ENCODE results near the gene PLAA.
"Not testable (repeated sequence)": the region's sequence is repeated elsewhere in the genome, so short reads cannot be mapped to it uniquely, and the experiment has no call there.

The PLAA gene

GRCh38 chr9:26928902-26929495 is 18.0 kb downstream of the PLAA start:
- no peak for DNase-seq

GRCh38 chr9:26925609-26926008 is 21.4 kb downstream of the PLAA start:
- no peak for DNase-seq

DNA sequence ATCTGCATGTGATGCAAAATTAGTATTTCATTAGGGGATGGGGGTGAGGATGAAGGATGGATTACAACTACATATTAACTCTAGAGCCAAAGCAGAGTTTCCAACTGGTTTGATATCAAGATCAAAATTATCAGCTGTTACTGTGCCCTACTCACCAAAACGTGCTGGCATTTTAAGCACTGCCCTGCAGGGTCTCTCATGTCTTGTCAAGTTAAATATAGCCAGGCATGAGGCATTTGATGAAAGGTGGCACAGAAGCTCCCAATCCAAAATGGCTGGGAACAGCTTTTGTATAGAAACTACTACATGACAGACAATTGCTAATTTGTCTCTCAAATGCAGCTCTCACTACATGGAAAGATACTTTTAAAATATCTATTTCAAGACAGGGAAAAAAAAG is 27.3 kb downstream of the PLAA start:
- DNase-seq = no peak

- no peak for DNase-seq
Measured at GRCh38 chr9:26913138-26913668, 33.8 kb downstream of the PLAA start.

DNA sequence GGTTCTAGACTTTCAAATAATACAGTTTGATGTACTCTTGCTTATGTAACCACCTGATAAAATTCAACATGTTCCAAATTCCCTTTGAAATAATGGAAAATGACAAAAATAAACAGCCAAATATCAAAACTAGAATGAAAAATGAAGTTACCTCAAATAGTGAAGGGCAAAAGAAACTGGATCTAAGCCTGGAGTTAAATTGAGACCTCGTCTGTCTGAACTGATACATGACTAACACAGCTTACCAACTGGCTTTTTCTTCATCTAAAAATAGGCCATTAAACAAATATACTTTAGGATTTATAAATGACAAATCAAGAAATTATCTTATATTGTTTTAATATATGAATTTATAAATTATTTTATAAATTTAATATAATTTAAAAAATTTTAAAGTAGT is 42.4 kb downstream of the PLAA start:
- no peak for DNase-seq

DNA sequence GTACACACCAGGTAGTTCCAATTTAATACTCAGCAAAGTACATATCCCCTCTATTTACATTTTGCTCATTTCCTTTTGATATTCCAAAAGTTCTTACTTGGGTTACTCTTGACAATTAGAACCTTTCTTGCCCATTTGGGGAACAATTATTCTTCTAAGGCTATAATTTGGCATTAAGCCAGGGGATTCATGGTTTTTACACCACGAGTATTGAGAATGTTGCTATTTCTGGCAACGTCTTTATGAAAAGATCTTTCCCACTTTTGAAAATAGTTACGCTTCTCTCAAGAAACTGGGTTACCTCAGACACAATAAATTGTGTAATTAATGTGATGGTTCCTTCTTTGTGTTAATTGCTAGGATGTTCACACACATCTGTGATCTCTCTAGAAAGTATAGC is 43.0 kb downstream of the PLAA start:
- no peak for DNase-seq

GRCh38 chr9:26893030-26893676 is 53.9 kb downstream of the PLAA start:
- no peak for DNase-seq

DNA sequence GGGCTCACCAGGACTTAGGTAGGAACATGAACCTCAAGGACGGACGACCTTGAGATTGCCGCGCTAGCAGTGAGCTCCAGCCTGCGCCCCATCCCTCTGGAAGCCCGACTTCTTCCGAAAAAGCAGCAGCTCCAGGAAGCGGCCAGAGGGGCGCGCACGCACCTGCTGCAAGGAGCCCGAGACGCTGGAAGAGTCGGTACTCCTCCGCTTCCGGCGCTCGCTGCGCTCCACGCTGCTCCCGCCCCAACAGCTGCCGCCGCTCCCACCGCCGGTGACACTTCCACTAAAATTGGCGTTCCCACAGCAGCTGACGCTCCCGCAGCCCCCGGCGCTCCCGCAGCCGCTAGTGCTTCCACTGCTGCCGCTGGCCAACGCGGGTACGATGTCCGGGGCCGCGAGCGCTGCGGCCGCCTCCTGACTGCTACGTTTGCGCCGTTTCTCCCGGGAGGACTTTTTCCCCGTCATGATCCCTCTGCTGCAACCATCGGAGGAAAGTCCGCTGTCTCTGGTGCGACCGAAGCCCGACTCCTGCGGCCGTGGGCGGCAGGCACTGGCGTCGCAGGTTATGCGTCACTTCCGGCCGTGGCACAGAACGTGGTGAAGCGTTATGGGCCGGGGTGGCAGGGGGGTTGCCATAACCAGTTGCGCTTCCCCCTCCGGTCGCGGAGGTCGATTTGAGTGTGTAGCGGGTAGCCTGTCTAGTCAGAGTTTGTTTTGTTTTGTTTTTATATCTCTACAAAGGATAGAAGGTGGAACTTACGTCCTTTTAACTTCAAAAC is 54.6 kb downstream of the PLAA start, which contains the start of gene CAAP1:
Gene CAAP1 (minus strand): TSS at position 552 of the 779 bp plus-strand sequence. CDS start 87 bp downstream, at position 465.
- DNase-seq = peak; percentile 95

DNA sequence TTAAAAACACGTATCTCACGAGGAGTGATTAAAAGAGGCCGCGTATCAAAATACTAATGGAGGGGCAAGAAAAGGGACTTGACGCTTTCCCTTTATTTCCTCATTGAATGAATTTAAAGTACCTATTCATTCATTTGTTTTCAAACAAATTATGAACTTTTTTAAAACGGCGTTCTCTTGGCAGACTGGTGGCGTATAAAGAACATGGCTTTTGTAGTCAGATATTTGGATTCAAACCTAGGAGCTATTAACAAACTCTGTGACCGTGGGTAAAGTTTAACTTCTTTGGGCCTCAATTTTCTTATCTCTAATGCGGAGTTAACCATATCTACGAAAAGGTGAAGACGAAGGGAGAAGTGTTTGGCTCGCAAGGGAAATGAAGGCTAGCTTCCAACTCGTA is 55.3 kb downstream of the PLAA start:
- DNase-seq = no peak

GRCh38 chr9:26888271-26888670 is 58.8 kb downstream of the PLAA start:
- no peak for DNase-seq

- DNase-seq = no peak
Measured at GRCh38 chr9:26882154-26882553, 64.9 kb downstream of the PLAA start.

DNA sequence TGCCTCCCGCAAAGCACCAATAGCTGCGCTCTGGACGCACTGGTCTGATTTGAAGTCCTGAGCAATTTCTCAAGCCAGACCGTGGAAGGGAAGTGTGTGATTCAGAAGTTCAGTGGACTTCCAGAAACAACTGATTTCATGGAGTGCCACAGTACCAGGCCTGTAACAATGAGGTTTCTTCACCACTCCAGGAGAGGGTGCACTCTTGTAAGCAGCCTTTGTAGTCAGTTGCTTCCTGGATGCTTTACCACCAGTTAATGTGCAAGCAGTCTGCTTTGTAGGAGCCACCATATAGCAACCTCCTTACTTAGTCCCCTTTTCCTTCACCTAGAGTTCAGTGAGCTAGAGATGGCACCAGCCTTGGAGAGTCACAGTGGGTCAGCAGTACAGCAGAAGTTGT is 66.8 kb downstream of the PLAA start:
- no peak for DNase-seq

DNA sequence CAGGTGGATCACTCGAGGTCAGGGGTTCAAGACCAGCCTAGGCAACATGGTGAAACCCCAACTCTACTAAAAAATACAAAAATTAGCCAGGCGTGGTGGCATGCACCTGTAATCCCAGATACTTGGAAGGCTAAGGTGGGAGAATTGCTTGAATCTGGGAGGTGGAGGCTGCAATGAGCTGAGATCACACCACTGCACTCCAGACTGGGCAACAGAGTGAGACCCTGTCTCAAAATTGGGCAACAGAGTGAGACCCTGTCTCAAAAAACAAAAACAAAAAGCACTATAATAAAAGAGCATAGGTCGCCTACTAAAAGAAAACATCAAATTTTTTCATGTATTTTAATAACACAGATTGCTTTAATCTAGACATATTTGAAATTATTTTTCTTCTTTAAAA is 71.9 kb downstream of the PLAA start:
- not testable (repeated sequence) for DNase-seq

DNA sequence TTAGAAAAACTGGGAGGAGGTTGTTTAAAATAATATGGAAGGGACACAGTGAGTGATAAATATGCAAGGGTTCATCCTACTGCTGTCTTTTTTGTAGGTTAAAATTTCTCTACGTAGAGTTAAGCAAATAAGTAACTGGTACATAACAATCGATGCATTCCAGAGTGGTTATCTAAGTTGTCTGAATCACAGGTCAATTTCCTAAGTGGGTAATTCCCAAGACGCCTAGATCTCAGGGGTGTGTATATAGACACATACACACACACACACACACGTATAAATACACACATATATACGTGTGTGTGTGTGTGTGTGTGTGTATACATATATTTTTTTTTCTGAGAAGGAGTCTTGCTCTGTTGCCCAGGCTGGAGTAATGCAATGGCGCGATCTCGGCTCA is 76.8 kb downstream of the PLAA start:
- no peak for DNase-seq

DNA sequence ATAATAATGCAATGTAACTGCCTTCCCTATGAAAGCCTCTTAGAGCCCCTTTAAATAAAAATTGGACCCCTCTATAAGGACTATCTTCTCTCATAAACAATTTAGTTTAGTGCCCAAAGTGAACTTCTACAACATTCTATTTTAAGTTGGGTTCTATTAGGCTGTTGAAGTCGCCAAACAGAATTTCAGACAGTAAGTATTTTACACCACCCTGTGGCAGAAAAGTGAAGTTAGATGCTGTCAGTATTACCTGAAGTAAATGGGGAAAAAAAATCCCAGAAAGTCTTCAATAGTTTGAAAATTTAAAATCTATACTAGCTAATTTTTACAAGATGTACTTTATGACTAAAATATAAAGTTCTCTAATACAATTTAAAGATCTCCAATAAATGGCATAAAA is 84.0 kb downstream of the PLAA start:
- DNase-seq = no peak

GRCh38 chr9:26856413-26857032 is 90.5 kb downstream of the PLAA start:
- DNase-seq = no peak

All from activated CD8-positive, alpha-beta memory T cell treated with anti-CD3 and anti-CD28 coated beads, Interleukin-2, amount 50 U/mL, for 4 hours (primary cell).